Spinal cord (tissue), 10 donors: ENCODE data around the gene CSF2. TPM values are rescaled to one million over a fixed set of nuclear protein-coding genes. Genes with fewer than 3 reads are reported as not detected.

Source experiments
- DNase-seq, 6 donors: peaks; one replicate each; pipeline versions ENCODE4 v3.0.0 to v3.0.0-alpha.2; 2013 to 2015; ENCODE audit warnings: low spot score in 6 of 6, low read depth in 4 of 6
- H3K27ac ChIP-seq: one replicate; pipeline ENCODE4 v1.5.1; 2013; ENCODE audit warnings: low read depth, low read length, control low read depth
- H3K27me3 ChIP-seq: one replicate; pipeline ENCODE4 v1.6.1; 2013; ENCODE audit warnings: low read length; ENCODE audit not compliant: control insufficient read depth, insufficient read depth
- H3K36me3 ChIP-seq: one replicate; pipeline ENCODE4 v1.6.1; 2013; ENCODE audit warnings: low read length; ENCODE audit not compliant: control insufficient read depth, insufficient read depth
- H3K4me1 ChIP-seq: one replicate; pipeline ENCODE4 v1.6.1; 2013; ENCODE audit warnings: low read length; ENCODE audit not compliant: control insufficient read depth, insufficient read depth
- H3K4me3 ChIP-seq: one replicate; pipeline ENCODE4 v1.5.1; 2013; ENCODE audit warnings: low read depth, low read length, control low read depth
- H3K9me3 ChIP-seq: one replicate; pipeline ENCODE4 v1.6.1; 2013; ENCODE audit warnings: low read length; ENCODE audit not compliant: control insufficient read depth, insufficient read depth
- WGBS: methylation state at CpG from one replicate; pipeline ENCODE4 v1.1.5; 2013; ENCODE audit warnings: missing lambda C conversion rate; ENCODE audit not compliant: insufficient coverage; 5-methylcytosine and 5-hydroxymethylcytosine counted together
- polyA plus RNA-seq, 2 donors: library from polyadenylated mRNA; unstranded; fragments of 120-200 nt; gene quantifications; one replicate each; pipeline ENCODE4 v1.2.1, GENCODE V29; 2013; ENCODE audit not compliant: insufficient read length in 2 of 2
- total RNA-seq, 2 donors: library from RNA; depleted of rRNA in 1 of 2; stranded (reverse); fragments of 120-200 nt in 1 of 2; fragments of >200 nt in 1 of 2; gene quantifications; one replicate each; pipeline versions ENCODE4 v1.2.3 to v1.2.4, GENCODE V29; 2013 to 2014
- donor health status: healthy.

The CSF2 gene
- total and polyA plus RNA-seq, 4 donors = not detected

GRCh38 chr5:132067451-132067850 is 6.1 kb upstream of the CSF2 start:
- no peaks in the 10 kb centered on the region for H3K36me3 ChIP-seq
- H3K27me3 ChIP-seq = no peaks in the 10 kb centered on the region
- no peak overlapping the region for H3K27ac ChIP-seq
- WGBS = 91% methylated on average over 10 of the region's 11 CpGs
- H3K4me1 ChIP-seq = peaks cover 3% of the 10 kb centered on the region
- H3K9me3 ChIP-seq = no peaks in the 10 kb centered on the region
- no peak overlapping the region for H3K4me3 ChIP-seq
- DNase-seq = no peak

GRCh38 chr5:132067941-132068808 is 5.4 kb upstream of the CSF2 start:
- Histone ChIP-seq H3K9me3 (no peaks in the 10 kb centered on the region), H3K36me3 (no peaks in the 10 kb centered on the region), H3K27ac (no peak overlapping the region), H3K4me1 (peaks cover 3% of the 10 kb centered on the region), H3K4me3 (no peak overlapping the region), H3K27me3 (no peaks in the 10 kb centered on the region)
- no peak for DNase-seq
- 88% methylated on average over 11 of the region's 13 CpGs for WGBS

- no peaks in the 10 kb centered on the region for H3K27me3 ChIP-seq
- WGBS = 92% methylated on average over 10 of the region's 10 CpGs
Measured at GRCh38 chr5:132069561-132069960, 4.0 kb upstream of the CSF2 start.

GRCh38 chr5:132069994-132070393 is 3.6 kb upstream of the CSF2 start:
- WGBS = 75% methylated on average over 2 of the region's 3 CpGs
- Histone ChIP-seq H3K4me1 (no peaks in the 10 kb centered on the region), H3K4me3 (no peak overlapping the region), H3K27me3 (no peaks in the 10 kb centered on the region), H3K36me3 (no peaks in the 10 kb centered on the region), H3K27ac (no peak overlapping the region), H3K9me3 (no peaks in the 10 kb centered on the region)
- no peak for DNase-seq

More at GRCh38 chr5:132069561-132069960, 4.0 kb upstream of the CSF2 start:
- Histone ChIP-seq H3K27ac (no peak overlapping the region), H3K9me3 (no peaks in the 10 kb centered on the region), H3K36me3 (no peaks in the 10 kb centered on the region), H3K4me1 (no peaks in the 10 kb centered on the region), H3K4me3 (no peak overlapping the region)
- DNase-seq = no peak

- H3K4me1 ChIP-seq = no peaks in the 10 kb centered on the region
- no peak for DNase-seq
- WGBS = 83% methylated on average over 11 of the region's 13 CpGs
- H3K4me3 ChIP-seq = no peak overlapping the region
- H3K27me3 ChIP-seq = no peaks in the 10 kb centered on the region
- no peak overlapping the region for H3K27ac ChIP-seq
- H3K36me3 ChIP-seq = no peaks in the 10 kb centered on the region
- no peaks in the 10 kb centered on the region for H3K9me3 ChIP-seq
Measured at GRCh38 chr5:132070460-132071337, 2.9 kb upstream of the CSF2 start.

GRCh38 chr5:132071338-132071707 is 2.3 kb upstream of the CSF2 start:
- no peaks in the 10 kb centered on the region for H3K36me3 ChIP-seq
- 90% methylated on average over 1 of the region's 2 CpGs for WGBS
- no peaks in the 10 kb centered on the region for H3K4me1 ChIP-seq
- no peak overlapping the region for H3K27ac ChIP-seq
- no peaks in the 10 kb centered on the region for H3K27me3 ChIP-seq
- no peaks in the 10 kb centered on the region for H3K9me3 ChIP-seq
- H3K4me3 ChIP-seq = no peak overlapping the region
- DNase-seq = no peak

- WGBS = 92% methylated on average over 4 of the region's 4 CpGs
- no peak for DNase-seq
Measured at GRCh38 chr5:132072070-132072469, 1.5 kb upstream of the CSF2 start.

GRCh38 chr5:132072528-132072927 is 1.1 kb upstream of the CSF2 start:
- Histone ChIP-seq H3K27ac (no peak overlapping the region), H3K4me1 (no peaks in the 10 kb centered on the region), H3K4me3 (no peak overlapping the region), H3K27me3 (no peaks in the 10 kb centered on the region), H3K9me3 (no peaks in the 10 kb centered on the region), H3K36me3 (no peaks in the 10 kb centered on the region)
- no peak for DNase-seq
- WGBS = 100% methylated on average over 1 of the region's 2 CpGs

More at GRCh38 chr5:132072070-132072469, 1.5 kb upstream of the CSF2 start:
- Histone ChIP-seq H3K36me3 (no peaks in the 10 kb centered on the region), H3K4me1 (no peaks in the 10 kb centered on the region), H3K4me3 (no peak overlapping the region), H3K27ac (no peak overlapping the region), H3K9me3 (no peaks in the 10 kb centered on the region), H3K27me3 (no peaks in the 10 kb centered on the region)

GRCh38 chr5:132074091-132074771 is 642 bp downstream of the CSF2 start:
- Histone ChIP-seq H3K27me3 (no peaks in the 10 kb centered on the region), H3K36me3 (no peaks in the 10 kb centered on the region), H3K27ac (no peak overlapping the region), H3K4me1 (no peaks in the 10 kb centered on the region), H3K9me3 (no peaks in the 10 kb centered on the region), H3K4me3 (no peak overlapping the region)
- 98% methylated on average over 7 of the region's 7 CpGs for WGBS
- DNase-seq = no peak
